Measurements from ENCODE around the gene ZRANB1. TPM values are rescaled to one million over a fixed set of nuclear protein-coding genes. Genes with fewer than 3 reads are reported as not detected.
"Not testable (repeated sequence)": the region's sequence is repeated elsewhere in the genome, so short reads cannot be mapped to it uniquely, and the experiment has no call there.

Gene ZRANB1
- total RNA-seq, result 28.3 and 31.7 TPM in 2 replicates
- polyA plus RNA-seq (2012), result 10.7 TPM

DNA sequence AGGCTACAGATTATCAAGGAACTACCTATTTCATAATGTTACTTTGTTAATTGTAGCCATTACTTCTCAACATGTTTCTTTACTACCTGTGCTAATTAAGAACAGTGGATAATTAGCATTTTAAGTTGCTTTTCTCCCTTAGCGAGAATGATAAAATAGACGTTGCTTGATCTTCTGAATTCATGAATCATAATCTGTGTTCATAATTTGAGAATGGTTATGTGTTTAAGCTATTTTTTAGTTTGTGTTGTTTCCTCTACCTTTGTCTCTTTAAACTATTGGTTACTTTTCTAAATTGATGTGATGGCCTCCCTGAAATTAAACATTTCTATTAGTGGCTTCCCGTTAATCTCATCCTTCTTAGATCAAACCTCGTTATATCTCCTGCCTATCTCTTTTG is at the start of gene ZRANB1:
TSS of gene ZRANB1 (plus strand) at position 301 of the 400 bp plus-strand sequence. CDS start 371 bp downstream, outside the sequence.
- no peak for DNase-seq (ENCODE audit: low read depth)

- DNase-seq (ENCODE audit: low read depth), result no peak
These were observed 49.0 kb upstream of the ZRANB1 start for GRCh38 chr10:124892905-124893304.

GRCh38 chr10:124894569-124895215 is 47.2 kb upstream of the ZRANB1 start:
- no peak for DNase-seq (ENCODE audit: low read depth)

DNA sequence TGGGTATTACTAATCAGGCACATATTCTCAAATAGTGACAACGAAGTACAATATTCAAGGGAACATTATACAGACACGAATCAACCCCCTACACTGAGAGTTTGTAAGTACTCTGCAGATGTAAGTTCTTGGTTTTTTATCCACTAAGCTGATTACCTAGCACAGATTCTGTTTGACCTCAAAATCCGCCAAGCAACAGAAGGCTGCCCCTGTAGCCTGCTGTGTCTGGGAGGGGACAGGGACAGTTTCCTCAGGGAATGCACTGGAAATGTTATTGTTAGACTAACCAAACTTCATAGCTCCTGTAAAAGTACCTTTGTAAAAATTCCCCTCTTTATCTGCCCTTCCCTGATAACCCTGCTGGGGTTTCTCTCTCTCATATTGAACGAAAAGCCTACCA is 45.2 kb upstream of the ZRANB1 start:
- DNase-seq (ENCODE audit: low read depth), result no peak

DNA sequence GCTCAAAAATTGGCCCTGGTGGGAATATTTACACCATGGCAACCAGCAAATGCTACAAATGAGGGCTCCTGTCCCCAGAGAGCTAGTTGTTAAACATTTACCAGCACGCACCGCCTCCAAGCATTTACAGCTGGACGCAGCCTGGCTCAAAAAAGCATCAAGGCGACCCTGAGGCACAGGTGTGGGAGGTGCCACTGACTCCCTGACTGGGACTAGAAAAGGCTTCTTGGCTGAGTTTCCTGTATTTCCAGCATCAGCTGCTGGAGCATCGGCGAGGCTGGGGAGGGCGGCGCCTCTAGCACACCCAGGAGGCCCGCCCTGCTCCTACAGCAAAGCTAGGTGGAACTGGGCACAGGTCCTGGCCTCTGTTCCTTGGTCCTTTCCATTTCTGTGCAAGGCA is 43.5 kb upstream of the ZRANB1 start:
- DNase-seq (ENCODE audit: low read depth), result no peak

DNA sequence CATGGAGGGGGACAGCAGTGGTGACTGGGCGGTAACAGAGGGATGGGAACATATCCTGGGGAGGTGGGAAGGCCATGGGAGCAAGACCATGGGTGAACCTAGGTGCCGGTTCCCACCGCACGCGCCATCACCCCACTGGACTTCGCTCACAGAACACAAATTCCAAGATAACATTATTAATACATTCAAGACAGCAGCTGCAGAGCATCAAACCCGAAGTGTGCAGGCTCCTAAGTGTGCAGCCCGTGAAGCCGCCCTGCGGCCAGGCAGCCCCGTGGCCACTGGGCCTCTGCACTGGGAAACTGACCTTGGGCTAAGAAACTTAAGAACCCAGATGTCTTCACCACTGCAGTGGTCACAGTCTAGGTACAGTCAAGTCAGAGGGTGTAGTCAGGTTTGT is 42.8 kb upstream of the ZRANB1 start:
- no peak for DNase-seq (ENCODE audit: low read depth)

DNA sequence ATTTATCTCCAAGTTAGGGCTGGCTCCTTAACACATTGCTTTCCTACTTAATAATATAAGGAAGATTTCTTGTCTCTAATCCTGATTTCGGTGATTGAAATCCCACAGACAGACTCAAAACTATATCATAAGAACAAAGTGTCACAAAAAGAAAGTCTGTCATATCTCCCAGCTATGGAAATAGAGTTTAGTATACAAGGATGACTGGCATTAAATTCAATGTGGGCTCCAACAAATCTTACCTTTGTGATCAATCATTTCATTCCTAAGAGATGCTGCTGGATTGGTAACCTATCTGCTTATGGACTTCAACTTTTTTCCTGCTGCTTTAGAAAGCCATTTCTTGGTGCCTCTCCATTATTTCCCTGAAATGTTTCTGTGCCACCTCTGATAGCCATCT is 39.5 kb upstream of the ZRANB1 start:
- no peak for DNase-seq (ENCODE audit: low read depth)

- DNase-seq (ENCODE audit: low read depth), result no peak
These were observed 38.8 kb upstream of the ZRANB1 start for GRCh38 chr10:124903111-124903510.

DNA sequence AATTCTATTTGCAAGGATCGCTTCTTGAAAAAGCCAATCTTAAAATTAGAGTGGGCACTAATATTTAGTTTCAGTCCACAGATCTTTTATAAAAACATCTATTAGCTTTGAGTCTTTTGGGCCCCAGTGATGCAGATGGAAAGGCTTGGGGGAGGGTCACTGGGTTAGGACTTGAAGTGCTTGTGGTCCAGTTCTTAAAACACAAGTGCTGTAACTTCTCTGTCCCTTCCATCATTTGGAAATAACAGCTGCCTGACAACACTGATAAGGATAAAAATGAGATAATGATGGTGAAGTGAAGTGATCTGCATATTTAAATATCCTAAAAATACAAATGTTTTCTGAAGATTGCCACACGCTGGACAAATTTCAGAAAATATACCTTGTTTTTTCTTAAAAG is 37.1 kb upstream of the ZRANB1 start:
- no peak for DNase-seq (ENCODE audit: low read depth)

DNA sequence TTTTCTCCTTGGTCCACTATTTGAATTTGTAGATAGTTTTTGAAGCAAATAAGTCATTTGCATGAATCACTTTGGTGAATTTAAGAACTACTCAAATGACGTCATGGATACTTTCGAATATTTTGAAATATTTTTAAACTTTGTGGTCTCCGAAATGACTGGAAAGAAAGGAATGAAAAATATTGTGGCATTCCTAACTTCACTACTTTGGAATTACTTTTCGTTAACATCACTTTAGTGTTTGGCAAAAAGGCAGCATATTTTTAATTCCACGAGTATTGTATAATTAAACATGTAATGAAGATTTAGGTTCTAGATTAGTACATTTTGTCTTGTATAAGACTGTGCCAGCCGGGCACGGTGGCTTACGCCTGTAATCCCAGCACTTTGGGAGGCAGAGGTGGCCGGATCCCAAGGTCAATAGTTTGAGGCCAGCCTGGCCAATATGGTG is 35.3 kb upstream of the ZRANB1 start:
- DNase-seq (ENCODE audit: low read depth), result peak; percentile 67

DNA sequence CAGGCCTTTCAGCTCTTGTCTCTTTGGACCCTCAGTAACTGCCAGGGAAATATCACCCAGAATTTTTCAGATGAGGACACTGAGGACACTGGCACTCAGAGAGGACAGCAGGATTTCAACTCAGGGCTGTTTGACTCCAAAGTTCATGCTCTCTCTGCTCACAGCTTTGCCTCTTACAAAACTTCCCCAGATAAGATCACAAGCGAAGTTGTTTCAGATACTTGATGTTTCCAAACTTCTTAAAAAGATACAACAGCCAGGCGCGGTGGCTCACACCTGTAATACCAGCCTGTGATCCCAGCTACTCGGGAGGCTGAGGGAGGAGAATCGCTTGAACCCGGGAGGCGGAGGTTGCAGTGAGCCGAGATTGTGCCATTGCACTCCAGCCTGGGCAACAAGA is 32.4 kb upstream of the ZRANB1 start:
- DNase-seq (ENCODE audit: low read depth), result no peak

- peak; percentile 37 for DNase-seq (ENCODE audit: low read depth)
These were observed 30.5 kb upstream of the ZRANB1 start for GRCh38 chr10:124911124-124912067.

- no peak for DNase-seq (ENCODE audit: low read depth)
These were observed 29.6 kb upstream of the ZRANB1 start for GRCh38 chr10:124912101-124912886.

GRCh38 chr10:124913167-124913566 is 28.8 kb upstream of the ZRANB1 start:
- DNase-seq (ENCODE audit: low read depth), result no peak

DNA sequence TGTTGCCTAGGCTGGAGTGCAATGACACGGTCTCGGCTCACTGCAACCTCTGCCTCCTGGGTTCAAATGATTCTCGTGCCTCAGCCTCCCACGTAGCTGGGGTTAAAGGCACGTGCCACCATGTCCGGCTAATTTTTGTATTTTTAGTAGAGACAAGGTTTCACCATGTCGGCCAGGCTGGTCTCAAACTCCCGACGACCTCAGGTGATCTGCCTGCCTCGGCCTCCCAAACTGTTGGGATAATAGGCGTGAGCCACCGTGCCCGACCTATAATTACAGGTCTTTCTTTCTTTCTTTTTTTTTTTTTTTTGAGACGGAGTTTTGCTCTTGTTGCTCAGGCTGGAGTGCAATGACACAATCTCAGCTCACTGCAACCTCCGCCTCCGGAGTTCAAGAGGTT is 27.5 kb upstream of the ZRANB1 start:
- DNase-seq (ENCODE audit: low read depth), result not testable (repeated sequence)

GRCh38 chr10:124916098-124916584 is 25.8 kb upstream of the ZRANB1 start:
- DNase-seq (ENCODE audit: low read depth), result no peak

GRCh38 chr10:124916585-124917427 is 25.1 kb upstream of the ZRANB1 start:
- peak; percentile 97 for DNase-seq (ENCODE audit: low read depth)

DNA sequence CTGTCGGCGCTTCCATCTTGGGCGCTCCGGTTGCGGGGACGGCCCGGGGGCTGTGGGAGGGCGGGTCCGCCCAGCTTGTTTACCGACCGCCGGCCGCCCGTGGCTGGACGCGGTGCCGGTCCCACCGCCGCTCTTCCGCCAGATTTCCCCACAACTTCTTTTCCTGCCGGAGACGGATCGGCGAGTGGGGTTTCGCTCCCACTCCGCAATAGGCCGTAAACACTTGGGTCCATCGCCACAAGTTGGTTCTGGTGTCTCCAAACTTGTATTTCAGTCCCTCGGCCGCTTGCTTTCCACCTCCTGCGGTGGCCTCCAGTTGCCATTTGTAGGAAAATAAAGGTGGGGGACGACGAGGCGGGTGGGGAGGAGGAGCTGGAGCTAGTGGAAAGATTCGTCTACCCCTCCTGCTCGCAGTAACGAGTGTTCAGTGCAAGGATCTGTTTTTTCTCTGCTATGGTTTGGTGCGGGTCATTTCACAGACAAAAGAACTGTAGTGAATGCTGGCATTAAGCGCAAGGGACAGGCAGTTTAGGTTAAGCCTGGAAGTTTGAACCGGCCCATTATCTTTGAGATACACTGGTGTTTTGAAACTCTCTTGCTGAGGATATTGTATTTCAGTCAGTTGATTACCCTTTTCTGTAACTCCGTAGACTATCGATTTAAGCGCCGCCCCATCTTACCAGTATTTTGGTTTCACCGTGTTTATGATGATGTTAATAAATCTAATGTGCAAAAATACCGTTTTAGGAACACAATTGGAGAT is 24.3 kb upstream of the ZRANB1 start:
- DNase-seq (ENCODE audit: low read depth), result peak; percentile 64

DNA sequence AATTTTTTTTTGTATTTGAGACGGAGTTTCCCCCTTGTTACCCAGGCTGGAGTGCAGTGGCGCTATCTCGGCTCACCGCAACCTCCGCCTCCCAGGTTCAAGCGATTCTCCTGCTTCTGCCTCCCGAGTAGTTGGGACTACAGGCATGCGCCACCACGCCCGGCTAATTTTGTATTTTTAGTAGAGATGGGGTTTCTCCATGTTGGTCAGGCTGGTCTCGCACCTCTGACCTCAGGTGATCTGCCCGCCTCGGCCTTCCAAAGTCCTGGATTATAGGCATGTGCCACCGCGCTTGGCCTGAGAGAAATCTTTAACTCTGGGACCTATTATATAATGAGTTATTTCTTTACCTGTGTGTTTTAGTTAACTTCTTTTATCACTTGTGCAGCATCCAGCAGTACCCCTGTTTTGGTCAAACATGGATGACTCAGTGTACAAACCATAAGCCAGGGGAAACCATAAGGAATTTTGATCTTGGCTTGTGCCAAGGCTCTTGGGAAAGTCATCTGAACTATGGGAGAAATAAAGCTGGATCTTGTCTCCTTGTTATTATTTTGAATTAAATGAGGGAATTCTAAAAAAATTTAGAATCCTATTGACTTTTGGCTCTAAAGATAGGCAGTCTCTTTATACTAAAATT is 23.6 kb upstream of the ZRANB1 start:
- DNase-seq (ENCODE audit: low read depth), result peak; percentile 51
